ENCODE data around the gene TTBK1. TPM values are rescaled to one million over a fixed set of nuclear protein-coding genes. Genes with fewer than 3 reads are reported as not detected.

Gene TTBK1
- total RNA-seq, 2 donors from 2014 or later = 0.12 to 0.15 TPM

DNA sequence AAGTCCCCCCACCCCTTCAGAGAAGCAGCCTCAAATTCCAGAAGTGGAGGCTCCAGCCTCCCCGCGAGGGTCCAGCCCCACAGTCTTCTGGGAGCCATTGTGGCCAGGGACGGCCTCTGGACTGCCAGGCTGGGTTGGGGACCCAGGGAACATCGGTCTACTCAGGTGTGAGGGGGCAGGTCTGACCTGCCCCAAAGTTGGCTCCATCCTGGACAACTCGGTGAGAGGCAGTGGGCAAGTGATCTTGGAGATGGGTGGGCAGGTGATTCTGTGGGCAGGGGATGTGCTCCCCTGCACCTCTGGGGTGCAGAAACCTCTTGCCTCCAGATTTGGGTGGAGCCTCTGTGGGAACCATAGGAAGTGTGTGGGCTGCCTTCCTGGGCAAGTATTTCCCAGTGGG, 42.6 kb downstream of the TTBK1 start:
- H3K4me3 ChIP-seq = no peak overlapping the region
- no peaks in the 10 kb centered on the region for H3K4me1 ChIP-seq
- DNase-seq (ENCODE audit: low spot score) = no peak
- no peaks in the 10 kb centered on the region for H3K9me3 ChIP-seq
- H3K27ac ChIP-seq = no peak overlapping the region
- no peaks in the 10 kb centered on the region for H3K27me3 ChIP-seq
- no peaks in the 10 kb centered on the region for H3K36me3 ChIP-seq
- TF ChIP-seq, protein P1, sequence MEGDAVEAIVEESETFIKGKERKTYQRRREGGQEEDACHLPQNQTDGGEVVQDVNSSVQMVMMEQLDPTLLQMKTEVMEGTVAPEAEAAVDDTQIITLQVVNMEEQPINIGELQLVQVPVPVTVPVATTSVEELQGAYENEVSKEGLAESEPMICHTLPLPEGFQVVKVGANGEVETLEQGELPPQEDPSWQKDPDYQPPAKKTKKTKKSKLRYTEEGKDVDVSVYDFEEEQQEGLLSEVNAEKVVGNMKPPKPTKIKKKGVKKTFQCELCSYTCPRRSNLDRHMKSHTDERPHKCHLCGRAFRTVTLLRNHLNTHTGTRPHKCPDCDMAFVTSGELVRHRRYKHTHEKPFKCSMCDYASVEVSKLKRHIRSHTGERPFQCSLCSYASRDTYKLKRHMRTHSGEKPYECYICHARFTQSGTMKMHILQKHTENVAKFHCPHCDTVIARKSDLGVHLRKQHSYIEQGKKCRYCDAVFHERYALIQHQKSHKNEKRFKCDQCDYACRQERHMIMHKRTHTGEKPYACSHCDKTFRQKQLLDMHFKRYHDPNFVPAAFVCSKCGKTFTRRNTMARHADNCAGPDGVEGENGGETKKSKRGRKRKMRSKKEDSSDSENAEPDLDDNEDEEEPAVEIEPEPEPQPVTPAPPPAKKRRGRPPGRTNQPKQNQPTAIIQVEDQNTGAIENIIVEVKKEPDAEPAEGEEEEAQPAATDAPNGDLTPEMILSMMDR (IDR thresholded peaks at IDR 0.05) = no peak

DNA sequence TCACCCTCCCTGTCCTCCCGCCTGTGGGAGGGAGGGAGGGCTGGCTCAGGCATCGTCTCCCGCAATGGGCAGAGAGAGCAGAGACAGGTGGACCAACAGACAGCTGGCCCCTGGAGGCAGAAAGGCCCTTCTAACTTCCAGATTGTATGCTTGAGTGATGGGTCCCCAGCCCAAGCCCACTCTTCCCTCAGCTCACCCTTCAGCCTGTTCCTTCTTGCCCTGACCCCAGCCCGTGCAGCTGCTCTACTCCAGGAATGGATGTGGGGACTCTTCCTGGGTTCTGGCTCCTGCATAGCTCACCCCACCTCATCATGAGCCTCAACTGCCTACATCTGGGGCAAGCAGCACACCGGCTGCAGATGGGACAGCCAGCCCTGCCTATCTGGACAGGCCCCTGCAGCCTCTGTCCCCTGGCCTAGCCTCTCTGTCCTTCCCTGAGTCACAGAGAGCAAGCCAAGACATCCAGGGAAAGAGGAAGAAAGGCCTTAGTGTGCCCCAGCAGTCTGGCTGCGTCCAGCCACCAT, 43.2 kb downstream of the TTBK1 start:
- Histone ChIP-seq H3K4me1 (no peaks in the 10 kb centered on the region), H3K27me3 (no peaks in the 10 kb centered on the region), H3K27ac (no peak overlapping the region), H3K4me3 (no peak overlapping the region), H3K9me3 (no peaks in the 10 kb centered on the region), H3K36me3 (no peaks in the 10 kb centered on the region)
- TF ChIP-seq, protein P1 (IDR thresholded peaks at IDR 0.05) = no peak
- DNase-seq (ENCODE audit: low spot score) = no peak

DNA sequence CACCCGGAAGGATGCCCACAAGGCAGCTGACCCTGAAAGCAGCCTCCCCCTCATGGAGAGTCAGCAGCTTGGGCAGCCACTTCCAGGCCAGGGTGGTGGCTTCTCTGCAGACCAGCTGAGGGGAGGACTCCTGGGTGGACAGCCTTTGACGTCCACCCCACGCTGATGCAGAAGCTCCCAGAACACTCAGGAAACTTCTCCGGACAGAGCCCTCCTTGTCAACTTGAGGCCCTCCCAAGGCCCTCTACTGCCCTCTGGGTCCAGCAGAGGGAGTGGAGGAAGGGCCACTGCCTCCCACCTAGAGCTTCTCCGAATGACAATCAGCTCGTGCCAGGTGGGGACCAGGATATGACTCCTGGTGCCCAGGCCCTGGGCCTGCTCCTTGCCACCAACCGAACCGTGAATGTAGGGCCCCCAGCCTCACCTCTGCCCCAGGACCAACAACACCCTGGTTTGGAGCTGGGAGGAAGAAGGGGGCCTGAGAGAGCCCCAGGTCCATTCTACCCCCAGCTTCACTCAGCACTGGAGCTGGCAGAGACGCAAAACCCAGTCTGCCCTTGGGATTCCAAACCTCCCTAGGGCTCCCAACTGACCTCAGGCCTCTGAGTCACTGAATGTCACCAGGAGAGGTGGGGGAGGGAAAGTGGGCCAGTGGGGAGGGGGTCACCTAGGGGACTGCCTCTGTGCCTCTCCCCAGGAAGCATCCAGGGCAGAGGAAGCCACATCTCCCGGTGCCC, 43.9 kb downstream of the TTBK1 start:
- H3K4me1 ChIP-seq = no peaks in the 10 kb centered on the region
- no peaks in the 10 kb centered on the region for H3K27me3 ChIP-seq
- H3K36me3 ChIP-seq = no peaks in the 10 kb centered on the region
- no peak for DNase-seq (ENCODE audit: low spot score)
- H3K4me3 ChIP-seq = no peak overlapping the region
- no peaks in the 10 kb centered on the region for H3K9me3 ChIP-seq
- H3K27ac ChIP-seq = no peak overlapping the region
- TF ChIP-seq, protein P1 (IDR thresholded peaks at IDR 0.05) = no peak

DNA sequence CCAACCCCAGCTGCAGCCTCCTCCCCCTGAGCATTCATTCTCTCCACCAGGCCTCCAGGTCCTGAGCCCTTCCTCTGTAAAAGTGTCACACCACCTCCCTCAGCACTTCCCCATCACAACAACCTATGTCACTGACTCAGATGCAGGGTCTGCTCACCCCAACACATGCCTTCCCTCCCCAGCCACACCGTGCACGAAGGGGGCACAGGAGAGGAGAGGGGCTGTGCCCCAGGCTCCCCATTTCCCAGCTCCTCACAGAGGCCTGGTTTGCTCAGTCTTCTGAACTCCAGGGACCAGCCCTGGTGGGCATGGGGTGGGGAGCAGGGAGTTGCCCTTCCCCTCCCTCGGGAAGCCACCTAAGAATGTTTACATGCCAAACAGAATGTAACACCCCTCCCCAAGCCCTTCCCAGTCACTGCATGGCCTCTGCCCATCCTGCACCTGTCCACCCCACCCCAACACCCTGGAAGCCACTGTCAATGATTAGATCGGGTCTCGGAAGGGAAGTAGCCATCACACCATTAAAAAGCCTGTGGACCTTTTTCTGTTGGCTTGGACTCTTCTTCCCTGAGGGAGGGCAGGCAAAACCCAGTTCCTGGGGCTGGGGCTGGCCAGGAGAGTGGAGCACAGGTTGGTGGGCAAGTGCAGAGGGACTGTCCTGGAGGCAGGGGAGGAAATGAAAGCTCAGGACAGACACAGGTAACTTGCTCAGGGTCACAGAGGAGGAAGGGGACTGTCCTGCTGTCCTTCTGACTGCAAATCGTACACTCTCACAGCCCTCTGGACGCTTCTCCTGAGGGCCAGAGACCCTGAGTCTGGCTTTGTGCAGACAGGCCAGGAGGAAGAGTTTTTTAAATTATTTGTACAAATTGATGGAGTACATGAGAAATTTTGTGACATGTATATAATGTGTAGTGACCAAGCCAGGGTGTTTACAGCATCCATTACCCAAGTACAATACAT, 44.7 kb downstream of the TTBK1 start:
- no peak overlapping the region for H3K4me3 ChIP-seq
- no peaks in the 10 kb centered on the region for H3K9me3 ChIP-seq
- TF ChIP-seq, protein P1 (IDR thresholded peaks at IDR 0.05) = no peak
- H3K27me3 ChIP-seq = no peaks in the 10 kb centered on the region
- H3K36me3 ChIP-seq = no peaks in the 10 kb centered on the region
- no peak overlapping the region for H3K27ac ChIP-seq
- no peak for DNase-seq (ENCODE audit: low spot score)
- no peaks in the 10 kb centered on the region for H3K4me1 ChIP-seq

DNA sequence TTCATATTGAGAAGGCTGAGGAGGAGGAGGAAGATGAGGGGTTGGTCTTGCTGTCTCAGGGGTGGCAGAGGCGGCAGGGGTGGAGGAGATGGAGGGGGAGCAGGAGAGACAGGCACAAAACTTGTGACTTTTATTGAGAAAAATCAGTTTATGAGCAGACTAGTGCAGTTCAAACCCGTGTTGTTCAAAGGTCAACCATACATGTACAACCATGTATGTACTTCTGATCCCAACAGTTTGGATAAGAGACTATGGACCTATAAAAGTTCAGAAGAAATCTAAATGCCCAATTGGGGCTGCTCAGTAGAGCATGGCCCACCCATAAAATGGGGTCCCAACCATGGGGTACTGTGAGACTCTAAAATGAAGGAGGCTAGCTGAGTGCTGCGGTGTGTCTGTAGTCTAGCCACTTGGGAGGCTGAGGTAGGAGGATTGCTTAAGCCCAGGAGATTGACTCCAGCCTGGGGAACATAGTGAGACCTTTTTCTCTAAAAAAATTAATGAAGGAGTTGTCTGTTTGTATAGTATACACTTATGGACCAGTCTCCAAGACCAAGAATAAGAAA, 47.1 kb downstream of the TTBK1 start:
- Histone ChIP-seq H3K4me1 (no peaks in the 10 kb centered on the region), H3K4me3 (no peak overlapping the region), H3K9me3 (no peaks in the 10 kb centered on the region), H3K27me3 (no peaks in the 10 kb centered on the region), H3K36me3 (no peaks in the 10 kb centered on the region), H3K27ac (no peak overlapping the region)
- no peak for DNase-seq (ENCODE audit: low spot score)
- TF ChIP-seq, protein P1 (IDR thresholded peaks at IDR 0.05) = no peak

All from right atrium auricular region (tissue), 2 donors.